CD14-positive monocyte (primary cell): ENCODE results near the gene STPG1. TPM values are rescaled to one million over a fixed set of nuclear protein-coding genes. Genes with fewer than 3 reads are reported as not detected.
A peak's percentile ranks its signal among the peaks of the same experiment; 100 is the strongest.

Experiments
- DNase-seq, 3 donors: peaks; one replicate each; pipeline ENCODE4 v3.0.0-alpha.2; 2011 to 2022
- H2AFZ ChIP-seq: 2 replicates; pipeline ENCODE4 v1.6.0; 2012; ENCODE audit warnings: mild to moderate bottlenecking, low read depth, low read length, inconsistent platforms; ENCODE audit not compliant: insufficient read depth, poor library complexity, severe bottlenecking
- H3K27ac ChIP-seq, 2 donors: 1 replicate in 1 of 2; 2 replicates in 1 of 2; pipeline ENCODE4 v1.5.1; 2012 to 2013; ENCODE audit warnings: low read length in 2 of 2, control low read depth in 1 of 2, inconsistent platforms in 1 of 2, low read depth in 1 of 2, mild to moderate bottlenecking in 1 of 2
- H3K27me3 ChIP-seq, 2 donors: one replicate each; pipeline versions ENCODE4 v1.6.0 to v1.6.1; 2011 to 2013; ENCODE audit warnings: low read length in 2 of 2; ENCODE audit not compliant: control insufficient read depth in 2 of 2, insufficient read depth in 2 of 2
- H3K36me3 ChIP-seq, 2 donors: replicated peaks in 1 of 2; 1 replicate in 1 of 2; 2 replicates in 1 of 2; pipeline versions ENCODE4 v1.5.1 to v1.6.1; 2012 to 2013; ENCODE audit warnings: low read length in 2 of 2, control low read depth in 1 of 2, inconsistent platforms in 1 of 2, mild to moderate bottlenecking in 1 of 2; ENCODE audit not compliant: insufficient read depth in 2 of 2, control insufficient read depth in 1 of 2
- H3K4me1 ChIP-seq, 2 donors: 1 replicate in 1 of 2; 2 replicates in 1 of 2; pipeline versions ENCODE4 v1.5.1 to v1.6.1; 2012 to 2013; ENCODE audit warnings: low read length in 2 of 2, control low read depth in 1 of 2, inconsistent platforms in 1 of 2, mild to moderate bottlenecking in 1 of 2, moderate library complexity in 1 of 2; ENCODE audit not compliant: insufficient read depth in 2 of 2, control insufficient read depth in 1 of 2
- H3K4me2 ChIP-seq: replicated peaks from 2 replicates; pipeline ENCODE3; 2012; ENCODE audit warnings: low read length, moderate library complexity, mild to moderate bottlenecking; ENCODE audit not compliant: poor library complexity, severe bottlenecking; ENCODE audit errors: extremely low read depth
- H3K4me3 ChIP-seq, 3 experiments: fragments of 200-600 bp in 1 of 3; sonication (generic) in 1 of 3; replicated peaks in 1 of 3; 1 replicate in 2 of 3; 2 replicates in 1 of 3; pipeline ENCODE4 v1.5.1; 2011 to 2013; ENCODE audit warnings: low read length in 3 of 3, mild to moderate bottlenecking in 3 of 3, control low read depth in 2 of 3, low read depth in 2 of 3, inconsistent platforms in 1 of 3, moderate library complexity in 1 of 3
- H3K79me2 ChIP-seq: 2 replicates; pipeline ENCODE4 v1.6.0; 2012; ENCODE audit warnings: mild to moderate bottlenecking, control low read depth, inconsistent platforms, low read length, moderate library complexity; ENCODE audit not compliant: insufficient read depth
- H3K9ac ChIP-seq: 2 replicates; pipeline ENCODE4 v1.6.0; 2017; ENCODE audit warnings: low read length, mild to moderate bottlenecking; ENCODE audit not compliant: insufficient read depth, poor library complexity, severe bottlenecking
- H3K9me3 ChIP-seq, 2 donors: replicated peaks in 1 of 2; 1 replicate in 1 of 2; 2 replicates in 1 of 2; pipeline versions ENCODE4 v1.5.1 to v1.6.1; 2012 to 2013; ENCODE audit warnings: low read length in 2 of 2, control low read depth in 1 of 2; ENCODE audit not compliant: control insufficient read depth in 1 of 2, insufficient read depth in 1 of 2
- H4K20me1 ChIP-seq: 2 replicates; pipeline ENCODE4 v1.6.0; 2012; ENCODE audit warnings: mild to moderate bottlenecking, low read length, control low read depth, moderate library complexity; ENCODE audit not compliant: insufficient read depth
- H3K27ac Mint-ChIP-seq, 7 donors: one replicate each; pipeline ENCODE4 v1.8.0; 2020; ENCODE audit warnings: mild to moderate bottlenecking in 7 of 7, mixed read lengths in 7 of 7, moderate library complexity in 6 of 7, inconsistent platforms in 2 of 7
- H3K27me3 Mint-ChIP-seq, 3 donors: one replicate each; pipeline ENCODE4 v1.8.0; 2021 to 2022; ENCODE audit warnings: low read depth in 3 of 3, mild to moderate bottlenecking in 3 of 3, mixed read lengths in 3 of 3, moderate library complexity in 3 of 3, inconsistent platforms in 1 of 3
- H3K36me3 Mint-ChIP-seq, 2 donors: one replicate each; pipeline ENCODE4 v1.8.0; 2020; ENCODE audit warnings: mixed read lengths in 2 of 2, inconsistent platforms in 1 of 2, mild to moderate bottlenecking in 1 of 2
- H3K4me1 Mint-ChIP-seq: one replicate; pipeline ENCODE4 v1.8.0; 2020; ENCODE audit warnings: mild to moderate bottlenecking, mixed read lengths
- H3K4me3 Mint-ChIP-seq, 2 donors: one replicate each; pipeline ENCODE4 v1.8.0; 2020; ENCODE audit warnings: mild to moderate bottlenecking in 2 of 2, mixed read lengths in 2 of 2, moderate library complexity in 1 of 2
- H3K9me3 Mint-ChIP-seq, 7 donors: one replicate each; pipeline ENCODE4 v1.8.0; 2020 to 2022; ENCODE audit warnings: mixed read lengths in 7 of 7, mild to moderate bottlenecking in 6 of 7, moderate library complexity in 6 of 7, inconsistent platforms in 2 of 7
- CTCF ChIP-seq: fragments of 200-600 bp; IDR thresholded peaks from one replicate; pipeline ENCODE4 v1.8.0; 2022; ENCODE audit warnings: antibody characterized with exemption, mild to moderate bottlenecking
- WGBS: methylation state at CpG from one replicate; pipeline ENCODE4 v1.1.5; 2013; ENCODE audit warnings: missing lambda C conversion rate; ENCODE audit not compliant: insufficient coverage; 5-methylcytosine and 5-hydroxymethylcytosine counted together
- intact Hi-C, 2 donors: fragments of 100-400 bp; cut with micrococcal nuclease; formaldehyde crosslinking; loops; one replicate each; pipeline versions ENCODE4 v1.15.0 to v1.15.1; 2023
- polyA plus RNA-seq, 3 donors: library from polyadenylated mRNA; depleted of rRNA in 1 of 3; unstranded in 2 of 3; stranded (reverse) in 1 of 3; fragments of 300-500 nt in 2 of 3; fragments of >200 nt in 1 of 3; fragmentation: Illumina TruSeq in 2 of 3; gene quantifications; 1 replicate in 2 of 3; 2 replicates in 1 of 3; pipeline ENCODE4 v1.2.3, GENCODE V29; 2012 to 2021

The STPG1 gene
- polyA plus RNA-seq, 3 donors, result 0.57 to 0.85 (median 0.60) TPM

- peaks cover 13 to 56% of the 10 kb centered on the region in 2 donors for H3K36me3 ChIP-seq
- peaks cover 42 to 54% of the 10 kb centered on the region in 2 donors for H3K36me3 Mint-ChIP-seq
These were observed 26.9 kb upstream of the STPG1 start for GRCh38 chr1:24440436-24440835.

GRCh38 chr1:24438423-24438901 lies 24.9 kb upstream of the STPG1 start:
- H3K4me3 Mint-ChIP-seq, result no peak overlapping the region
- H3K36me3 Mint-ChIP-seq, result peaks cover 36 to 59% of the 10 kb centered on the region in 2 donors
- Histone ChIP-seq H3K4me2 (no peak overlapping the region), H4K20me1 (no peaks in the 10 kb centered on the region), H3K36me3 (peaks cover 6 to 36% of the 10 kb centered on the region in 2 donors), H3K79me2 (no peaks in the 10 kb centered on the region), H3K4me3 (no peak overlapping the region), H3K27ac (no peak overlapping the region), H3K27me3 (no peaks in the 10 kb centered on the region), H3K9me3 (no peaks in the 10 kb centered on the region), H2AFZ (no peak overlapping the region), H3K4me1 (no peaks in the 10 kb centered on the region), H3K9ac (no peak overlapping the region)
- no peak for TF ChIP-seq CTCF
- intact Hi-C loops, result no loop called here
- peaks cover 0 to 1% (median 0%) of the 10 kb centered on the region in 3 donors for H3K27me3 Mint-ChIP-seq
- 98% methylated on average over 7 of the region's 9 CpGs for WGBS
- no peak for DNase-seq
- no peaks in the 10 kb centered on the region for H3K4me1 Mint-ChIP-seq
- H3K9me3 Mint-ChIP-seq, result no peaks in the 10 kb centered on the region
- H3K27ac Mint-ChIP-seq, result peak overlapping the region in 2 of 7 donors; percentile 50 to 63

More at GRCh38 chr1:24440436-24440835, 26.9 kb upstream of the STPG1 start:
- Mint-ChIP-seq H3K27ac (peak overlapping the region in 1 of 7 donors; percentile 64), H3K4me3 (no peak overlapping the region), H3K27me3 (peaks cover 0 to 3% (median 0%) of the 10 kb centered on the region in 3 donors), H3K4me1 (no peaks in the 10 kb centered on the region), H3K9me3 (no peaks in the 10 kb centered on the region)
- Histone ChIP-seq H2AFZ (no peak overlapping the region), H3K9ac (no peak overlapping the region), H3K9me3 (no peaks in the 10 kb centered on the region), H3K4me1 (no peaks in the 10 kb centered on the region), H3K4me3 (no peak overlapping the region), H3K79me2 (no peaks in the 10 kb centered on the region), H3K27me3 (no peaks in the 10 kb centered on the region), H3K4me2 (no peak overlapping the region), H4K20me1 (no peaks in the 10 kb centered on the region), H3K27ac (no peak overlapping the region)
- WGBS, result 100% methylated on average over 1 of the region's 2 CpGs
- TF ChIP-seq CTCF, result no peak
- no peak for DNase-seq
- intact Hi-C loops, result no loop called here
